NOMO-1 treated with DMSO at 0.1 percent for 48 hours (cell line): ENCODE measurements around the gene PLOD3.
"Not testable (repeated sequence)": the region's sequence is repeated elsewhere in the genome, so short reads cannot be mapped to it uniquely, and the experiment has no call there.

ENCODE experiments used
- DNase-seq: peaks from one replicate; lab custom pipeline; 2025; ENCODE audit not compliant: unreplicated experiment; lab: John Stamatoyannopoulos, UW

Gene PLOD3

GRCh38 chr7:101217388-101218235, at the start of gene PLOD3, which contains the start of gene ZNHIT1:
Gene PLOD3 (minus strand): TSS chr7:101217581. CDS start chr7:101217274, 307 bp downstream.
Gene ZNHIT1 (plus strand): TSS chr7:101218165. CDS start chr7:101218196, 31 bp downstream.
- DNase-seq = peak; percentile 99

GRCh38 chr7:101265622-101266516, 48.5 kb upstream of the PLOD3 start:
- no peak for DNase-seq

GRCh38 chr7:101264102-101264706, 46.8 kb upstream of the PLOD3 start:
- DNase-seq = not testable (repeated sequence)

GRCh38 chr7:101258243-101258731, 40.9 kb upstream of the PLOD3 start:
- no peak for DNase-seq

- peak; percentile 19 for DNase-seq
Measured at GRCh38 chr7:101255796-101256195, 38.4 kb upstream of the PLOD3 start.

- DNase-seq = not testable (repeated sequence)
Measured at GRCh38 chr7:101253199-101253598, 35.8 kb upstream of the PLOD3 start.

GRCh38 chr7:101251871-101252659, 34.7 kb upstream of the PLOD3 start:
- DNase-seq = peak; percentile 100

- no peak for DNase-seq
Measured at GRCh38 chr7:101250324-101250723, 32.9 kb upstream of the PLOD3 start.

GRCh38 chr7:101248276-101248675, 30.9 kb upstream of the PLOD3 start:
- no peak for DNase-seq

- DNase-seq = no peak
Measured at GRCh38 chr7:101245147-101245668, 27.8 kb upstream of the PLOD3 start.

GRCh38 chr7:101244375-101245146, 27.2 kb upstream of the PLOD3 start, which contains the start of gene FIS1:
Gene FIS1 (minus strand): TSS chr7:101245081. CDS start chr7:101245004, 77 bp downstream.
- peak; percentile 99 for DNase-seq

GRCh38 chr7:101243646-101244374, 26.4 kb upstream of the PLOD3 start:
- DNase-seq = peak; percentile 69

- DNase-seq = peak; percentile 88
Measured at GRCh38 chr7:101241443-101242349, 24.3 kb upstream of the PLOD3 start.

- peak; percentile 88 for DNase-seq
Measured at GRCh38 chr7:101241015-101241363, 23.6 kb upstream of the PLOD3 start.

GRCh38 chr7:101240226-101241014, 23.0 kb upstream of the PLOD3 start:
- DNase-seq = no peak

GRCh38 chr7:101239951-101240220, 22.5 kb upstream of the PLOD3 start:
- no peak for DNase-seq
